K562 (cell line): Measurements from ENCODE around the gene RNF151.

Experiments used
- ARNT ChIP-seq, 2 experiments: fragments of 450-650 bp; IDR thresholded peaks; 2 replicates each; pipeline ENCODE4 v1.6.1; 2016; ENCODE audit warnings: mild to moderate bottlenecking in 1 of 2
- FOXM1 ChIP-seq, 2 experiments: fragments of 450-650 bp in 1 of 2; sonication (generic) in 1 of 2; formaldehyde crosslinking in 1 of 2; IDR thresholded peaks; 2 replicates each; pipeline versions ENCODE4 v1.6.1 to v1.9.0; 2017 to 2022; ENCODE audit warnings: low read depth in 2 of 2, mild to moderate bottlenecking in 2 of 2, missing genetic modification reagents in 1 of 2, moderate library complexity in 1 of 2
- MYC ChIP-seq, 2 experiments: fragments of 250-450 bp in 1 of 2; sonication (Bioruptor Pico) in 1 of 2; IDR thresholded peaks; 2 replicates each; pipeline versions ENCODE4 v1.5.1 to v1.6.1; 2012 to 2021; ENCODE audit warnings: low read depth in 2 of 2, borderline replicate concordance in 1 of 2, improper control_type of control experiment in 1 of 2, low read length in 1 of 2, mild to moderate bottlenecking in 1 of 2, moderate library complexity in 1 of 2
- POLR2A ChIP-seq: fragments of 450-650 bp; conservative IDR thresholded peaks from 2 replicates; pipeline ENCODE4 v1.6.1; 2016
- POLR2AphosphoS5 ChIP-seq: IDR thresholded peaks from 2 replicates; pipeline ENCODE4 v1.6.1; 2011; ENCODE audit warnings: mild to moderate bottlenecking, low read depth, low read length, moderate library complexity; ENCODE audit not compliant: control insufficient read depth, insufficient read depth
- SMARCC2 ChIP-seq: fragments of 450-650 bp; IDR thresholded peaks from 2 replicates; pipeline ENCODE4 v1.6.1; 2017; ENCODE audit warnings: antibody characterized with exemption, moderate library complexity, mild to moderate bottlenecking, low read depth
- TEAD2 ChIP-seq: fragments of 450-650 bp; IDR thresholded peaks from 2 replicates; pipeline ENCODE4 v1.6.1; 2016; ENCODE audit warnings: missing genetic modification characterization, control low read depth, missing compliant biosample characterization
- TF ChIP-seq, protein P1 (sequence below): IDR thresholded peaks from 3 replicates; pipeline ENCODE4 v1.6.1; 2011; ENCODE audit warnings: borderline replicate concordance, mild to moderate bottlenecking, moderate library complexity; ENCODE audit not compliant: insufficient read length; ENCODE audit errors: extremely low read depth
- TF ChIP-seq, protein P2 (sequence below): sonication (generic); formaldehyde crosslinking; IDR thresholded peaks from 2 replicates; pipeline ENCODE4 v1.9.0; 2022; ENCODE audit warnings: mild to moderate bottlenecking, missing genetic modification reagents
- TF ChIP-seq, protein P3 (sequence below): fragments of 250-450 bp; sonication (Bioruptor Pico); IDR thresholded peaks from 2 replicates; pipeline ENCODE4 v1.5.0; 2020; ENCODE audit warnings: mild to moderate bottlenecking, borderline replicate concordance
- TF ChIP-seq, protein P4 (sequence below): sonication (generic); formaldehyde crosslinking; IDR thresholded peaks from 2 replicates; pipeline ENCODE4 v1.8.1; 2023; ENCODE audit warnings: mild to moderate bottlenecking, missing genetic modification reagents, moderate library complexity
- TF ChIP-seq, protein P5 (sequence below), 2 experiments: fragments of 450-650 bp; formaldehyde crosslinking in 1 of 2; IDR thresholded peaks; 2 replicates each; pipeline versions ENCODE4 v1.4.0 to v1.6.1; 2014 to 2020; ENCODE audit warnings: mild to moderate bottlenecking in 2 of 2, borderline replicate concordance in 1 of 2, low read depth in 1 of 2

DNA sequence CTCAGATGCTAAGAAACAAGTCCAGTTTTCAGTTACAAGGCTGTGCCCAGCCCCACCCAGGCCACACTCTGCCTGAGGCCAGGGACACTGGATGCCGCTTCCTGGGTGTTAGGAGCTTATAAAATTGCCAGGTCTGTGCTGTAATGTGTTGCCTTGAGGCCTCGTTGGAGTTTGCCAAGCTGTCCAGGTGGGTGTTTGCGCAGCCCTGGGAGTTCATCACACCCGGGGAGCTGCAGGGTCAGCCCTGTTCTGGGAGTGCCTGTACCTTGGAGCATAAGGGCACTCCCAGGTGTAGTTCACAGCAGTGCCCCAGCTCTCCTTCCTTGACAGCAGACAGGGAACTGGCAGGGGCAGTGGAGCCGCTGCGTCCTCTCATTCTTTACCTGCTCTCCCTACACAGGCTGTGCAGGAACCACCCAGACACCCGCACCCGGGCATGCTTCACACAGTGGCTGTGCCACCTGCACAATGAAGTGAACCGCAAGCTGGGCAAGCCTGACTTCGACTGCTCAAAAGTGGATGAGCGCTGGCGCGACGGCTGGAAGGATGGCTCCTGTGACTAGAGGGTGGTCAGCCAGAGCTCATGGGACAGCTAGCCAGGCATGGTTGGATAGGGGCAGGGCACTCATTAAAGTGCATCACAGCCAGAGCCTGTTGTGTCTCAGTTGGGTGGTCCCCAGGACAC, 19.0 kb downstream of the RNF151 start:
- TF ChIP-seq TEAD2 (tag): no peak
- no peak for TF ChIP-seq MYC (IDR thresholded peaks at IDR 0.05; ENCODE audit: low read depth, low read length)
- TF ChIP-seq MYC (CRISPR knock-in tag; IDR thresholded peaks at IDR 0.05; ENCODE audit: borderline replicate concordance, low read depth): no peak
- TF ChIP-seq, protein P1, sequence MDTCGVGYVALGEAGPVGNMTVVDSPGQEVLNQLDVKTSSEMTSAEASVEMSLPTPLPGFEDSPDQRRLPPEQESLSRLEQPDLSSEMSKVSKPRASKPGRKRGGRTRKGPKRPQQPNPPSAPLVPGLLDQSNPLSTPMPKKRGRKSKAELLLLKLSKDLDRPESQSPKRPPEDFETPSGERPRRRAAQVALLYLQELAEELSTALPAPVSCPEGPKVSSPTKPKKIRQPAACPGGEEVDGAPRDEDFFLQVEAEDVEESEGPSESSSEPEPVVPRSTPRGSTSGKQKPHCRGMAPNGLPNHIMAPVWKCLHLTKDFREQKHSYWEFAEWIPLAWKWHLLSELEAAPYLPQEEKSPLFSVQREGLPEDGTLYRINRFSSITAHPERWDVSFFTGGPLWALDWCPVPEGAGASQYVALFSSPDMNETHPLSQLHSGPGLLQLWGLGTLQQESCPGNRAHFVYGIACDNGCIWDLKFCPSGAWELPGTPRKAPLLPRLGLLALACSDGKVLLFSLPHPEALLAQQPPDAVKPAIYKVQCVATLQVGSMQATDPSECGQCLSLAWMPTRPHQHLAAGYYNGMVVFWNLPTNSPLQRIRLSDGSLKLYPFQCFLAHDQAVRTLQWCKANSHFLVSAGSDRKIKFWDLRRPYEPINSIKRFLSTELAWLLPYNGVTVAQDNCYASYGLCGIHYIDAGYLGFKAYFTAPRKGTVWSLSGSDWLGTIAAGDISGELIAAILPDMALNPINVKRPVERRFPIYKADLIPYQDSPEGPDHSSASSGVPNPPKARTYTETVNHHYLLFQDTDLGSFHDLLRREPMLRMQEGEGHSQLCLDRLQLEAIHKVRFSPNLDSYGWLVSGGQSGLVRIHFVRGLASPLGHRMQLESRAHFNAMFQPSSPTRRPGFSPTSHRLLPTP: no peak
- no peak for TF ChIP-seq POLR2AphosphoS5
- TF ChIP-seq, protein P2, sequence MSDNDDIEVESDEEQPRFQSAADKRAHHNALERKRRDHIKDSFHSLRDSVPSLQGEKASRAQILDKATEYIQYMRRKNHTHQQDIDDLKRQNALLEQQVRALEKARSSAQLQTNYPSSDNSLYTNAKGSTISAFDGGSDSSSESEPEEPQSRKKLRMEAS (CRISPR knock-in tag): no peak
- no peak for TF ChIP-seq ARNT (IDR thresholded peaks at IDR 0.05)
- TF ChIP-seq FOXM1 (IDR thresholded peaks at IDR 0.05; ENCODE audit: low read depth): no peak
- no peak for TF ChIP-seq FOXM1 (CRISPR knock-in tag; IDR thresholded peaks at IDR 0.05; ENCODE audit: low read depth)
- TF ChIP-seq, protein P3, sequence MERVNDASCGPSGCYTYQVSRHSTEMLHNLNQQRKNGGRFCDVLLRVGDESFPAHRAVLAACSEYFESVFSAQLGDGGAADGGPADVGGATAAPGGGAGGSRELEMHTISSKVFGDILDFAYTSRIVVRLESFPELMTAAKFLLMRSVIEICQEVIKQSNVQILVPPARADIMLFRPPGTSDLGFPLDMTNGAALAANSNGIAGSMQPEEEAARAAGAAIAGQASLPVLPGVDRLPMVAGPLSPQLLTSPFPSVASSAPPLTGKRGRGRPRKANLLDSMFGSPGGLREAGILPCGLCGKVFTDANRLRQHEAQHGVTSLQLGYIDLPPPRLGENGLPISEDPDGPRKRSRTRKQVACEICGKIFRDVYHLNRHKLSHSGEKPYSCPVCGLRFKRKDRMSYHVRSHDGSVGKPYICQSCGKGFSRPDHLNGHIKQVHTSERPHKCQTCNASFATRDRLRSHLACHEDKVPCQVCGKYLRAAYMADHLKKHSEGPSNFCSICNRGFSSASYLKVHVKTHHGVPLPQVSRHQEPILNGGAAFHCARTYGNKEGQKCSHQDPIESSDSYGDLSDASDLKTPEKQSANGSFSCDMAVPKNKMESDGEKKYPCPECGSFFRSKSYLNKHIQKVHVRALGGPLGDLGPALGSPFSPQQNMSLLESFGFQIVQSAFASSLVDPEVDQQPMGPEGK (CRISPR knock-in tag): no peak
- TF ChIP-seq, protein P4, sequence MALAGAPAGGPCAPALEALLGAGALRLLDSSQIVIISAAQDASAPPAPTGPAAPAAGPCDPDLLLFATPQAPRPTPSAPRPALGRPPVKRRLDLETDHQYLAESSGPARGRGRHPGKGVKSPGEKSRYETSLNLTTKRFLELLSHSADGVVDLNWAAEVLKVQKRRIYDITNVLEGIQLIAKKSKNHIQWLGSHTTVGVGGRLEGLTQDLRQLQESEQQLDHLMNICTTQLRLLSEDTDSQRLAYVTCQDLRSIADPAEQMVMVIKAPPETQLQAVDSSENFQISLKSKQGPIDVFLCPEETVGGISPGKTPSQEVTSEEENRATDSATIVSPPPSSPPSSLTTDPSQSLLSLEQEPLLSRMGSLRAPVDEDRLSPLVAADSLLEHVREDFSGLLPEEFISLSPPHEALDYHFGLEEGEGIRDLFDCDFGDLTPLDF (CRISPR knock-in tag): no peak
- TF ChIP-seq SMARCC2: no peak
- TF ChIP-seq, protein P5, sequence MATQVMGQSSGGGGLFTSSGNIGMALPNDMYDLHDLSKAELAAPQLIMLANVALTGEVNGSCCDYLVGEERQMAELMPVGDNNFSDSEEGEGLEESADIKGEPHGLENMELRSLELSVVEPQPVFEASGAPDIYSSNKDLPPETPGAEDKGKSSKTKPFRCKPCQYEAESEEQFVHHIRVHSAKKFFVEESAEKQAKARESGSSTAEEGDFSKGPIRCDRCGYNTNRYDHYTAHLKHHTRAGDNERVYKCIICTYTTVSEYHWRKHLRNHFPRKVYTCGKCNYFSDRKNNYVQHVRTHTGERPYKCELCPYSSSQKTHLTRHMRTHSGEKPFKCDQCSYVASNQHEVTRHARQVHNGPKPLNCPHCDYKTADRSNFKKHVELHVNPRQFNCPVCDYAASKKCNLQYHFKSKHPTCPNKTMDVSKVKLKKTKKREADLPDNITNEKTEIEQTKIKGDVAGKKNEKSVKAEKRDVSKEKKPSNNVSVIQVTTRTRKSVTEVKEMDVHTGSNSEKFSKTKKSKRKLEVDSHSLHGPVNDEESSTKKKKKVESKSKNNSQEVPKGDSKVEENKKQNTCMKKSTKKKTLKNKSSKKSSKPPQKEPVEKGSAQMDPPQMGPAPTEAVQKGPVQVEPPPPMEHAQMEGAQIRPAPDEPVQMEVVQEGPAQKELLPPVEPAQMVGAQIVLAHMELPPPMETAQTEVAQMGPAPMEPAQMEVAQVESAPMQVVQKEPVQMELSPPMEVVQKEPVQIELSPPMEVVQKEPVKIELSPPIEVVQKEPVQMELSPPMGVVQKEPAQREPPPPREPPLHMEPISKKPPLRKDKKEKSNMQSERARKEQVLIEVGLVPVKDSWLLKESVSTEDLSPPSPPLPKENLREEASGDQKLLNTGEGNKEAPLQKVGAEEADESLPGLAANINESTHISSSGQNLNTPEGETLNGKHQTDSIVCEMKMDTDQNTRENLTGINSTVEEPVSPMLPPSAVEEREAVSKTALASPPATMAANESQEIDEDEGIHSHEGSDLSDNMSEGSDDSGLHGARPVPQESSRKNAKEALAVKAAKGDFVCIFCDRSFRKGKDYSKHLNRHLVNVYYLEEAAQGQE (IDR thresholded peaks at IDR 0.05; ENCODE audit: borderline replicate concordance): no peak
- TF ChIP-seq, protein P5 (CRISPR knock-in tag; IDR thresholded peaks at IDR 0.05; ENCODE audit: low read depth): no peak
- TF ChIP-seq POLR2A: no peak
